Vagina (tissue), 2 donors: Measurements from ENCODE around the gene PNKD. TPM values are rescaled to one million over a fixed set of nuclear protein-coding genes. Genes with fewer than 3 reads are reported as not detected.

Source experiments
- DNase-seq, 2 donors: peaks; one replicate each; pipeline ENCODE4 v3.0.0-alpha.2; 2017; ENCODE audit errors: extremely low spot score in 2 of 2
- H3K27ac ChIP-seq: fragments of 200-600 bp; sonication (generic); one replicate; pipeline ENCODE4 v1.5.1; 2019
- H3K27me3 ChIP-seq: fragments of 200-600 bp; sonication (generic); one replicate; pipeline ENCODE4 v1.5.1; 2019
- H3K36me3 ChIP-seq, 2 donors: fragments of 200-600 bp; sonication (generic); one replicate each; pipeline ENCODE4 v1.5.1; 2017 to 2019
- H3K4me1 ChIP-seq: fragments of 200-600 bp; sonication (generic); one replicate; pipeline ENCODE4 v1.5.1; 2019
- H3K4me3 ChIP-seq, 2 donors: fragments of 200-600 bp; sonication (generic); 1 replicate in 1 of 2; 2 replicates in 1 of 2; pipeline ENCODE4 v1.5.1; 2016 to 2019
- H3K9me3 ChIP-seq: fragments of 200-600 bp; sonication (generic); one replicate; pipeline ENCODE4 v1.5.1; 2019
- CTCF ChIP-seq, 3 experiments: fragments of 450-650 bp in 2 of 3; fragments of 200-600 bp in 1 of 3; sonication (generic) in 1 of 3; IDR thresholded peaks; one replicate each; pipeline ENCODE4 v1.5.1; 2017 to 2019; ENCODE audit warnings: antibody characterized with exemption in 3 of 3, mild to moderate bottlenecking in 2 of 3, moderate library complexity in 2 of 3
- POLR2A ChIP-seq, 2 donors: fragments of 450-650 bp; IDR thresholded peaks; one replicate each; pipeline ENCODE4 v1.6.1; 2017; ENCODE audit warnings: antibody characterized with exemption in 2 of 2, mild to moderate bottlenecking in 2 of 2, moderate library complexity in 2 of 2
- POLR2AphosphoS5 ChIP-seq, 2 donors: sonication (generic); formaldehyde crosslinking; IDR thresholded peaks; one replicate each; pipeline ENCODE4 v1.9.0; 2017; ENCODE audit warnings: antibody characterized with exemption in 2 of 2, mild to moderate bottlenecking in 2 of 2, low read depth in 1 of 2; ENCODE audit not compliant: insufficient read depth in 1 of 2
- intact Hi-C: fragments of 100-400 bp; cut with DNase I; formaldehyde crosslinking; loops from one replicate; pipeline ENCODE4 v1.15.1; 2023
- total RNA-seq: library from RNA; depleted of rRNA; stranded (reverse); fragments of >200 nt; gene quantifications from one replicate; pipeline ENCODE4 v1.2.3, GENCODE V29; 2016

Gene PNKD
- total RNA-seq, 1 donor from 2014 or later, result 28.7 TPM

GRCh38 chr2:218228366-218229090 is 41.8 kb upstream of the PNKD start:
- intact Hi-C loops, result no loop called here
- H3K27me3 ChIP-seq, result no peaks in the 10 kb centered on the region
- DNase-seq, result no peak
- H3K4me1 ChIP-seq, result peaks cover 49% of the 10 kb centered on the region
- H3K27ac ChIP-seq, result peak overlapping the region; percentile 62
- no peaks in the 10 kb centered on the region for H3K9me3 ChIP-seq
- TF ChIP-seq POLR2A (IDR thresholded peaks at IDR 0.05), result no peak
- no peak for TF ChIP-seq CTCF (IDR thresholded peaks at IDR 0.05)
- no peak for TF ChIP-seq POLR2AphosphoS5 (IDR thresholded peaks at IDR 0.05; ENCODE audit: insufficient read depth in 1 of 2, low read depth in 1 of 2)
- H3K4me3 ChIP-seq, result no peak overlapping the region
- peaks cover 0 to 76% of the 10 kb centered on the region in 2 donors for H3K36me3 ChIP-seq

- Histone ChIP-seq H3K9me3 (no peaks in the 10 kb centered on the region), H3K36me3 (peaks cover 0 to 83% of the 10 kb centered on the region in 2 donors), H3K4me3 (no peak overlapping the region), H3K27me3 (no peaks in the 10 kb centered on the region), H3K27ac (peak overlapping the region; percentile 62), H3K4me1 (peaks cover 42% of the 10 kb centered on the region)
- no peak for DNase-seq
- intact Hi-C loops, result no loop called here
- peak in 1 of 2 donors; percentile 57 for TF ChIP-seq POLR2AphosphoS5 (IDR thresholded peaks at IDR 0.05; ENCODE audit: insufficient read depth in 1 of 2, low read depth in 1 of 2)
- TF ChIP-seq CTCF (IDR thresholded peaks at IDR 0.05), result no peak
- TF ChIP-seq POLR2A (IDR thresholded peaks at IDR 0.05), result no peak
Measured at GRCh38 chr2:218229239-218229638, 41.1 kb upstream of the PNKD start.

GRCh38 chr2:218229851-218230250 is 40.5 kb upstream of the PNKD start:
- no peak for TF ChIP-seq CTCF (IDR thresholded peaks at IDR 0.05)
- TF ChIP-seq POLR2AphosphoS5 (IDR thresholded peaks at IDR 0.05; ENCODE audit: insufficient read depth in 1 of 2, low read depth in 1 of 2), result no peak
- TF ChIP-seq POLR2A (IDR thresholded peaks at IDR 0.05), result no peak
- intact Hi-C loops, result no loop called here
- Histone ChIP-seq H3K36me3 (peaks cover 0 to 84% of the 10 kb centered on the region in 2 donors), H3K9me3 (no peaks in the 10 kb centered on the region), H3K27ac (peak overlapping the region; percentile 47), H3K27me3 (no peaks in the 10 kb centered on the region), H3K4me1 (peaks cover 37% of the 10 kb centered on the region), H3K4me3 (no peak overlapping the region)
- no peak for DNase-seq

GRCh38 chr2:218230882-218231281 is 39.4 kb upstream of the PNKD start:
- Histone ChIP-seq H3K9me3 (no peaks in the 10 kb centered on the region), H3K27me3 (no peaks in the 10 kb centered on the region), H3K36me3 (peaks cover 0 to 92% of the 10 kb centered on the region in 2 donors), H3K27ac (no peak overlapping the region), H3K4me3 (no peak overlapping the region), H3K4me1 (peaks cover 35% of the 10 kb centered on the region)
- DNase-seq, result no peak
- intact Hi-C loops, result no loop called here
- TF ChIP-seq CTCF (IDR thresholded peaks at IDR 0.05), result no peak
- TF ChIP-seq POLR2A (IDR thresholded peaks at IDR 0.05), result no peak
- no peak for TF ChIP-seq POLR2AphosphoS5 (IDR thresholded peaks at IDR 0.05; ENCODE audit: insufficient read depth in 1 of 2, low read depth in 1 of 2)

GRCh38 chr2:218233543-218233942 is 36.8 kb upstream of the PNKD start:
- peaks cover 0 to 92% of the 10 kb centered on the region in 2 donors for H3K36me3 ChIP-seq
- H3K9me3 ChIP-seq, result no peaks in the 10 kb centered on the region
- H3K4me3 ChIP-seq, result no peak overlapping the region
- no peaks in the 10 kb centered on the region for H3K27me3 ChIP-seq
- no peak for TF ChIP-seq POLR2A (IDR thresholded peaks at IDR 0.05)
- TF ChIP-seq CTCF (IDR thresholded peaks at IDR 0.05), result no peak
- no peak for TF ChIP-seq POLR2AphosphoS5 (IDR thresholded peaks at IDR 0.05; ENCODE audit: insufficient read depth in 1 of 2, low read depth in 1 of 2)
- DNase-seq, result no peak
- intact Hi-C loops, result no loop called here
- H3K4me1 ChIP-seq, result peaks cover 29% of the 10 kb centered on the region
- no peak overlapping the region for H3K27ac ChIP-seq
